Stimulated activated CD8-positive, alpha-beta memory T cell treated with anti-CD3 and anti-CD28 coated beads, Interleukin-12 subunit alpha, Interleukin-12 subunit beta, amount 100 ng/mL, for 24 hours (primary cell): ENCODE results near the gene ARHGEF16.

Experiments
- DNase-seq: peaks from one replicate; pipeline ENCODE4 v3.0.0-alpha.2; 2020; ENCODE audit errors: extremely low read depth

The ARHGEF16 gene

DNA sequence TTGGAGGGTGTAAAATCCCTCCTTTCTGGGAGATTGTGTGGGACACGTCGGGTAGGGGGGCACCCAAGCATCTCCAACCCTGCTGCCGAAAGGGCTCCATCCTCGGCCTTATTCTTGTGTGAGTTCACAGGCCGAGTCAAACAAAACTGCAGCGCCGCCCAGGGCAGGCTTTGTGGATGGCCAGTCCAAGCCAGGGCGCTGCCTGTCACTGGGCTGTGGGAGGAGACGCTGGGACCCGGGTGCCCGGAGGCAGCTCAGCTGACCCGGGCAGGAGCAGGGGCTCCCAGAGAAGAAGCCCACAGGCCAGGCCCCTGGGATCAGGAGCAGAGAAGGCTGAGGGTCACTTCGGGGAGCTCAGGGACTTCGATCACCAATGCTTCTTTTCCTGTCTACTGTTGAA, 31.8 kb upstream of the ARHGEF16 start:
- no peak for DNase-seq

DNA sequence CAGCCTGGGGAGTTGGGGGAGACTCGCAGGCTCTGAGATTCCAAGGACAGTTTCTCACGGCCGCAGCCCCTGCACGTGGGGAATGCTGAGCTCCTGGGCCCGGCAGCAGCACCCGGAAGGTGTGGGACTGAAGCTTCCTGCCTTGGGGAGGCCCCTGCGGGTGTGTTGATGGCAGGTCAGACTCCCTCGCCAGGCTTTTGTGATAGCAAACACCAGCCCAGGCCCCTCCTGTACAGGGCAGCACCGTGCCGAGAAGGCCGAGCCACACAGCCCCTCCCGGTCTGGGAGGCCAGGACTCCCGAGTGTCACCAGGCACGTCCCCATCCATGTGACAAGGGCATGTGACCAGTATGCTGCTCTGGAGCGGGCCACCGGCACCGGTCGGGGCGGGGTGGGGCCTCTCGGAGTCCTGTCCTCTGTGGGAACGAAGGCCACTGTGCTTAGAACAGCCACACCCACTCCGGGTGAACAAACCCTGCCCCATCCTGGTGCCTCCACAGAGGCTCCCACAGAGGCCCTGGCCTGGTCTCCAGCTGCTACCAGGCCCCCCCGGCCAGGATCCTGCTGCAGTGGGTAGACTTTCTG, 31.1 kb upstream of the ARHGEF16 start:
- no peak for DNase-seq

DNA sequence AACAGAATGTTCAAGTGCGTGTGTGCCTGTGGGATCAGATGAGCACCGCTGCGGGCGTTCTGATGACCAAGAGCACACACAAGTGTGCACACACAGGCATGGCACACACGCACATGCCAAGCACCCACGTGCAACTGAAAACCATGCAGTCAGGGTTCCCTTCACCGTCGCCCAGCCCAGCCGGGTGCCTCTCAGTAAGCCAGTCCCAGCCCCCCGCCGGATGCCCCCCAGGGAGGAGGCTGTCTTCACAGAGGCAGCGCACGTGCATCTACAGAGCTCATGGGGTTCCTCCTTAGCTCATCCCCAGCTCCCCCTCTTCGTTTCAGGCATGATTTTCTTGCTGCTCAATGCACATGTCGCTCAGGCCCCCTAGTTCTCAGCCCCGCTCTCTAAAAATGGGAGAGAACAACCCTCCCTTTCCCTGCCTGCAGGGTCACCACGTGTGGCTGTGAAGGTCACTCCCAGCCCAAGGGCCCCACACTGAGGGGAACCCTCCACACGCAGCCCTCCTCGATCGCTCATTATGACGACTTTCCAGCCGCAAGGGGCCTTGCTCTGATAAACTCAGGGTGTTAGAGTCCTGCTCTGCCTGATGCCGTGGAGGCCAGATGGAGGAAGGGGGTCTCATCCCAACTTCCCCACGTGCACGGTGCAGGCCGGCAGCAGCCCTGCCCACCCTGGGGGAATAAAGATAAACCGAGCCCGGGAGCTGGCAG, 30.4 kb upstream of the ARHGEF16 start:
- DNase-seq: no peak

DNA sequence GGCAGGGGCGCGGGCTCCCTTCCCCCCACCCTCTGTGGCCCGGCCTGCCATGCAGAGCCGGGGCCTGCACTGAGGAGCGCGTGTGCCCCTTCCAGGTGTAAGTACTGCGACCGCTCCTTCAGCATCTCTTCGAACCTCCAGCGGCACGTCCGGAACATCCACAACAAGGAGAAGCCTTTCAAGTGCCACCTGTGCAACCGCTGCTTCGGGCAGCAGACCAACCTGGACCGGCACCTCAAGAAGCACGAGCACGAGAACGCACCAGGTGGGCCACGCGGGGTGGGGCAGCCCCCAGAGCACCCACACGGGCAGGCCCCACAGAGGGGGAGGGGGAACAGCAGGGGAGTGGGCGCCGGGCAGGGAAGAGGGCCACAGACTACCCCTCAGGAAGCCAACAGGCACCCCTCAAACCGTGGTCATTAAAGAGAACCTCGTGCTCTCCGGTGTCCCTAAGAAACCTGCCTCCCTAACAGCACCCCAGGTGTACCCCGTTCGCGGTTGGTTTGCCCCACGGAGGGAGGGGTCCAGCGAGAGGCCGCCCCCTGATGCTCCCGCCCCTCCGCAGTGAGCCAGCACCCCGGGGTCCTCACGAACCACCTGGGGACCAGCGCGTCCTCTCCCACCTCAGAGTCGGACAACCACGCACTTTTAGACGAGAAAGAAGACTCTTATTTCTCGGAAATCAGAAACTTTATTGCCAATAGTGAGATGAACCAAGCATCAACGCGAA, 28.8 kb upstream of the ARHGEF16 start:
- no peak for DNase-seq

DNA sequence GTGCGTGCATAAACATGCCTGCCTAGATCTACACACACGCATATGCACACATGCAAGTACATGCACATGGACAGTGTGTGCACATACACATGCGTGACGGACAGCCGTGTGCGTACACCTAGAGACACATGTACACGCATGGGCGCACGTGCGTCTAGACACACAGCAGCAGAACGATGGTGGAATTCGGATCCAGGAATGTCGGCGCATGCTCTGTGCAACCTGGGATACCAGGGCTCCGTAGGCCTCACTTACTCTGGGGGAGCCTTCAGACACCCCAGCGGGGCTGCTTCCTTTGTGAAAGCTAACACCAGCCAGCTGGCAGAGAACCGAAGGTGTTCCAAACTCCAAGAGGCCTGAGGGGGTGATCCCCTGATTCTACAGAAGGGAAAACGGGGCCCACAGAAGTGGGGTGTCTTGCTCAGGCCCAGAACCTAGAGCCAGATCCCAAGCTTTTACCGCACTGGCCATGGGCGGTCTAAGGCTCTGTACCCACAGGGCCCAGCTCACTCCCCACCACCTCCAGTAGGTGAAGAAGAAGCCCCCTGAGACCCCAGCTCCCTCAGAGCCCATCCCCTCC, 27.4 kb upstream of the ARHGEF16 start:
- no peak for DNase-seq

DNA sequence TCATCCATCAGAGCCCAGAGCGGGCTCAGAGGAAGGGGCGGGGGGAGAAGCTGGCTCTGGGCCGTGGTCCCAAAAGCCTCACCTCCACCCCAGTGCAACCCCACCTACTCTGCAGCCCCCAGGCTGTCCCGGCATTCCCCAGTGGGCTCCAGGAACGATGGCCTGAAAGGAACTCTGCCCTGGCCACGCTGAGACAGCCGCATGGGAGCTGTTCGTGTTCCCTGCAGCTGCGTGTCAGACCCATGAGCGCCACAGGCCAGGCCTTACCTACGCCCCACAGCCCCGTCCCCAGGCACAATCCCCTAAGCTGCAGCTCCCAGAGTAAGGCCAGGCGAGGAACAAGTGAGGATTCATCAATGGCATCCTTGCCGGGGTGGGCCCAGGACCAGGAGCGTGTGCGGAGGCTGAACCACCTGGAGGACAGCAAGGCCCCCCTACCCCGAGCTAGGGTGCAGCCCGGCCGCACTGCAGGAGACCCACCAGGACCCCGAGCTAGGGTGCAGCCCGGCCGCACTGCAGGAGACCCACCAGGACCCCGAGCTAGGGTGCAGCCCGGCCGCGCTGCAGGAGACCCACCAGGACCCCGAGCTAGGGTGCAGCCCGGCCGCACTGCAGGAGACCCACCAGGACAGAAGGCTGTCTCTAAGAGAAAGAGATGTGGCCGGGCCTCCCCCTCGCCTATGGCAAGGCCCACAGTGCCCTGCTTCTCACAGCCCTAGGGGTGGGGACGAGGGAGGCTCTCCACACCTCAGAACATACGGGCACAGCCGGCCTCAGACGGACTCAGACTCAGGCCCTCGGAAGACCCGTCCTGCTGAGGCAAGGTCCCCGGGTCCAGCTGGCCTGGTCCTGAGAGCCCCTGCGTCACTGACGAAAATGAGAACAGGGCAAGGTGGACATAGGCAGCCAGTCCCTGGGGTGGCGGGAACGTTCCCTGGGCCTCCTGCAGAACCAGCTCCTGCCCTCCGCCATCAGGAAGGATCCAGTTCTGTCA, 26.5 kb upstream of the ARHGEF16 start:
- DNase-seq: no peak

DNA sequence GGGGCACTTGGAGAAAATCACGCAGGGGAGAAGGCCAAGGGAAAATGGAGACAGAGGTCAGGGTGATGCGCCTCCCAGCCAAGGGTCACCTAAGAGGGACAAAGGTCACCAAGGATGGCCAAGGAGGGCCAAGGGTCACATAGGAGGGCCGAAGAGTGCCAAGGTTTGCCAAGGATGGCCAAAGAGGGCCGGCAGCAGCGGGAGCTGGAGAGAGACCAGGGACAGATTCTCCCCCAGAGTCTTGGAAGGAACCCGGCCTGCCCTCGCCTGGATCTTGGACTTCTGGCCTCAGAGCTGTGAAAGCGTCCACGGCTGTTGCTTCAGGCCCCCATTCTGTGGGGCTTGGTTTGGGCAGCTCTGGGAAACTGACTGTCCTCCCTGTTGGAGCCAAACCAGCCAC, 25.6 kb upstream of the ARHGEF16 start:
- no peak for DNase-seq

DNA sequence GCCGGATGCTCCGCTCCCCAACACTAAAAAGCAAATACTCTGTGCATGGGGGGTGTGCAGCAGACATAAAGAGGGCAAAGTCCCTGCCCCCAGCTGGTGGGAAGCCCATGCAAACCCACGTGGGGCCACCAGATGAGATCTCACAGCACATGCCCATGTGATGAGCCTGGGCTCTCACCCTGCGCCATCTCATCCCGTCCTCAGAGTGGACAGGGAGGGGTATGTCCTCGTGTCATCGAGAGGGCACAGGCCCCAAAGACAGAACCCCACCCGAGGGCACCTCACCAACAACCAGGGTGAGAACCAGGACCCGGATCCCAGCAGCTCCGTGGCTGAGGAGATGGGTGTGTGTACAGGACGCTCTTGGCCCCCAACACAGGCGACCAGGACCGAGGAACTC, 25.1 kb upstream of the ARHGEF16 start:
- no peak for DNase-seq

DNA sequence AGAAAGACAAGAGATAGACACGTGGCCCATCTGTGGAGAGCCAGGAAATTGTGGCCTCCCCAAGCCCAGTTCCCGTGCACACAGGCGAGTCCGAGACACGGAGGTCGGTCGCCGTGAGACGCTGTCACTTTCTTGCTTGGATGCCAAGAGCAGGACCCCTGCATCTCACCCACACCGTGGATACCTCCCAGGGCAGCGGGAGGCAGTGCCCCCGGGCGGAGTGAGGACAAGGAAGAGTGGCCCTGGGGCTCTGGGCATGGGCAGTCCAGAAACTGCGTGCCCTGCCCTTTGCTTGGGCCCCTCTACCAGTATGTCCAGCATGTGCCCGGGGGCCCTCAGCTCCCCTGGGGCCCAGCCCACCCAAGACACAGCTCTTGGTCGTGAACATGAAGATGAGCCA, 24.7 kb upstream of the ARHGEF16 start:
- no peak for DNase-seq

DNA sequence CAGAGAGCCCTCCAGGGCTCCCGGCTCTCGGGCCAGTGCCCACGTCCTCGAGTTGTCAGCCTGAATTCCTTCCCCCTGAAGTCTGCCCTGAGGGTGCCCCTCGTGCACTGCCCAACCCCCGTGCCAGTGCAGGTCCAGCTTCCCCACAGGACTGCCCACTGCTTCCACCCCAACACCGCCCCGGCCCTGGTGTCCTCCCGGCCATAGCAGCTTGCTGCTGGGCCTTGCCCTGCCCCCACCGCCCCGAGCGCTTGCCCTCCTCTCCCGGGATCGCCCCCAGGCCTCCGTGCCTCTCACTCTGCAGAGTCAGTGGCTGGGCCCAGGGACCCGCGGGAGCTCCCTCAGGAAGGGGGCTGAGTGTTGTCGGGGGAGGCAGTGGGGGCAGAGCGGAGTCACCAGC, 24.1 kb upstream of the ARHGEF16 start:
- no peak for DNase-seq

DNA sequence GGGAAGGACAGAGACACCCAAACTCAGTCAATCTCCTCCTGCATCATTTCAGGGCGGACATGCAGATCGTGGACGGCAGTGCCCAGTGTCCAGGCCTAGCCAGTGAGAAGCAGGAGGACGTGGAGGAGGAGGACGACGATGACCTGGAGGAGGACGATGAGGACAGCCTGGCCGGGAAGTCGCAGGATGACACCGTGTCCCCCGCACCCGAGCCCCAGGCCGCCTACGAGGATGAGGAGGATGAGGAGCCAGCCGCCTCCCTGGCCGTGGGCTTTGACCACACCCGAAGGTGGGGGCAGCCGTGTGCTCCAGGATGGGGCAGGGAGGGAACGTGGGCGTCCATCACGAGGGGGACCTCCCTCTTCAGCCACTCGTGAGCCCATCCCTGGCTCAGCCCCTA, 23.6 kb upstream of the ARHGEF16 start:
- DNase-seq: no peak

DNA sequence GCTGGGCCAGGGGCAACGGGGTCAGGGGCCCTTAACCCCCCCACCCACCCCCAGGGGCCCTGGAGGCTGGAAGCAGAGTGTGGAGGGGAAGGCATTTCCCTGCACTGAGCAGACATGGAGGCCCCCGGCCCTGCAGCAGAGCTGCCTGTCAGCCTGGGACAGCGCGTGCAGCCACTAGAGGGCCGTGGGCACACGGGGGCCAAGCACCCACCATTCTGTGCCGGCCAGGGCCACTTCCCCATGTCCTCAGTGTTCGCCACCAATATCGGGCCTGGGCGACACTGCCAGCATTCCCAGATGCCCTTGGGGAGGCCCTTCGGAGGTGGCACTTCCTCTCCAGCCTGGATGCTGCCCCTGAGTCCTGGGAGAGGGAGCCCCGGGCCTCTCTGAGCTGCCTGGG, 23.2 kb upstream of the ARHGEF16 start:
- no peak for DNase-seq

DNA sequence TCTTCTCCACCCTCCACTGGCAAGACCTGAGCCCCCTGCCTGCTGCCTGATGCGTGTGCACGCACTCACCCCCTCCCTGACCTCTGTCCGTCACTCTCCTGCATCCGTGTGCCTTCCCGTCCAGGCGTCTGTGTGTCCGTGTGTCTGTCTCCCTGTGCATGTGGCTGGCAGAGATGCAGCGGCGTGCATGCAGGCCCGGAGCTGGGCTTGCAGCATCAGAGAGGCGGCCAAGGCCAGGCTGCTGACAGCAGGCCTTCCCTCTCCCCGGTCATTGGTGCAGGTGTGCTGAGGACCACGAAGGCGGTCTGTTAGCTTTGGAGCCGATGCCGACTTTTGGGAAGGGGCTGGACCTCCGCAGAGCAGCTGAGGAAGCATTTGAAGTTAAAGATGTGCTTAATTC, 22.8 kb upstream of the ARHGEF16 start:
- no peak for DNase-seq

DNA sequence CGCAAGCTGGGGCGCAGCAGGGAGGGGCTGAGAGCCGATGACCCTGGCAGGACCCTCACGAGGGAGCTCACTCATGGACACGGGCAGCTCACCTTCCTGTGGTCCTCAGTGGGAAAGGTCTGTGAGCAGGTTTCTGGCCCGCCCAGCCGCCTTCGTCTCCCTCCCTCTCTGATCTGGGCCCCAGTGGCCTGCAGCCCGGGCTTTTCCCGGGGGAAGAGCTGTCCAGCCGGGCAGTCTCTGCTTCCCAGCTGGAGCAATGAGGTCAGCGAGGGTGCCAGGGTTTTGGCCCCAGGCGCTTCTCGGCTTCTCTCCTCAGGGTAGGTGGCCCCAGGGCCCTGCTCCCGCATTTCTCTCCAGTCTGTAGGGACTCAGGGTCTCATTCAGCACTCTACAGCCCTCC, 22.2 kb upstream of the ARHGEF16 start:
- no peak for DNase-seq

DNA sequence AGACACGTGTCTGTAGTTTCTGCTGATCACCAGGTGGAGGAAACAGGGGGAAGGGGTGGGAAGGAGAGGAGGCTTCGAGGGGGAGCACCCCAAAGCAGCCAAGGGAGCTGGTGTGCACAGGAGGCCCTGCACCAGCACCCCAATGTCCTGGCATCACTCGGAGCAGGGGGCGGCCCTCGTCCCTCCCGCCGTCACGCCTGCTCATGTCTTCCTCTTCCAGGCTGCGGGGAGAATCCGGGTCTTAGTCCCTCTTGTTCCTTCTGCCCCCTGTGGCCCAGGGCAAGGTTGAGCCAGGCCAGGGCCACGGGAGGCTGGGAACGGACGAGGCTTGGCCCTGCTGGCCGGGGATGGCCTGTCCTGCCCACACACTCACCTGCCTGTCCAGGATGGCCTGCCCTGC, 21.4 kb upstream of the ARHGEF16 start:
- no peak for DNase-seq

DNA sequence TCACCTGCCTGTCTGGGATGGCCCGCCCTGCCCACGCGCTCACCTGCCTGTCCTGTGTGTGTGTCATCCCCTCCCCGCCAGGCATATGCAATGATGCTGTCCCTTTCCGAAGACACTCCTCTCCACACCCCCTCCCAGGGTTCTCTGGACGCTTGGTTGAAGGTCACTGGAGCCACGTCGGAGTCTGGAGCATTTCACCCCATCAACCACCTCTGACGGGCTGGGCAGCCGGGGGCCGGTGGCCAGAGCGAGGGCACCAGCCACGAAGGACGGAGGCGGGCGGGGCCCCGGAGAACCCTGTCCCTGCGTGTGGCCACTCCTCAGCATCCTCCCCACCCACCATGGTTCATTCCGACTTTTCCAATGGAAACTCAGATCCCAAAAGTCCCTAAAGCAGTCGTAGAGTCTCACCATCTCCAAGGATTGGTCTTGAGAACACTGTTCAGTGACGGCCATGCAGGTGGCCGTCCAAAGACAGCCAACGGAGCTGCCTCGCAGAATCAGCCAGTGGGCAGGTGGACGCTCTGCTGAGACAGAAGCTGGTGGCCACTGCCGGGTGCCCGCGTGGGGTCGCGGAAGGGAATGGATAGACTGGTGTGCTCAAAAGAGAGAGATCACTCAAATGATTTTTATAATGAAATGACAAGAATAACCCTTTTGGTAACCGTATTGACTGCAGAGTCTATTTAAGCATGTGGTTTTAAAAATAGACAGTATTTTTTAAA, 20.7 kb upstream of the ARHGEF16 start:
- DNase-seq: no peak

DNA sequence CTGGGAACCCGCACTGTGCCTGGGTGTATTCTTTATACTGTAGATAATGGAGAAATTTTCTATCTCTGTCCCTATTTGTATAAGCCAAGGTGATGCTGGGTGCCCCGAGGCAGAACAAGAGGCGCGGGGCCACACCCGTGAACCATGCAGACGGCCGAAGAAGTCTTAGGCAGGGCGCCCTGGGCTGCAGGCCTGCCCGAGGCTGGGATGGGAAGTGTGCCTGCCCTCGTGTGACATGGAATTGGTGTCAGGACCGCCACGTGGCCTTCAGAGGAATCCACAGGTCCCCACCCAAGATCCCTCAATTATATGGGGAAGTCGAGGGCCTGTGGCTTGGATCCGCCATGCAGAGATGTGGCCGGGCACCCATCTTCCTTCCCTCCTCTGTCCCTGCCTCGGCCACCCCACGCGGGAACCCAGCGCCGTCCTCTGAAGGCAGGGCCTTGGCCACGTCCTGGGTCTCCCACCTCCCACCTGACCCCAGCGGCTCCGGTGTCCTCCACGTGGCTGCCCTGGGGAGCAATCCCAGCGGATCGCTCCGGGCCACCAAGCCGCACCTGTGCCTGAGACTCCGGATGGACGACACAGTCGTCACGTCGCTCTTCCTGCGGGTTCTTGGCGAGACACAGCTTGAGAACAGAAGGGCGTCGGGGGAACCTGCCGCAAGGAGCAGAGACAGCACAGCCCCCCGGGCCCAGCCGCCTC, 19.9 kb upstream of the ARHGEF16 start:
- no peak for DNase-seq

DNA sequence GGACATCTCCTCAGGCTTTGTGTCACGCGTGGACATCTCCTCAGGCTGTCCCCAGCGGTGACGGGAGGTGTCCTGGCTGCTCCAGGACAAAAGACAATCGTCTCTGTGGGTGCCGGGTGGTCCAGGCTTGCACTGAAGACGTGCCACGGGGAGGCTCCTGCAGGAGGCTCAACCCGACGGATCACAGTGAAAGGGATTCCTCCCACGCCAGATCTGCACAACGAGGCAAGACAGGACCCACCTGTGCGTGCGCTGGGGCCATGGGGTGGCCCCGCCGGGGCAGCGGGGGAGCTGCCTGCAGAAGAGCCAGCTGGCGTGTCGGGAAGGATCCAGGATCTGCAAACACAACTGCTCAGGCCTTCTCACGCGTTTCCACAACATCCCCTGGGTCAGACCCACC, 18.8 kb upstream of the ARHGEF16 start:
- no peak for DNase-seq

DNA sequence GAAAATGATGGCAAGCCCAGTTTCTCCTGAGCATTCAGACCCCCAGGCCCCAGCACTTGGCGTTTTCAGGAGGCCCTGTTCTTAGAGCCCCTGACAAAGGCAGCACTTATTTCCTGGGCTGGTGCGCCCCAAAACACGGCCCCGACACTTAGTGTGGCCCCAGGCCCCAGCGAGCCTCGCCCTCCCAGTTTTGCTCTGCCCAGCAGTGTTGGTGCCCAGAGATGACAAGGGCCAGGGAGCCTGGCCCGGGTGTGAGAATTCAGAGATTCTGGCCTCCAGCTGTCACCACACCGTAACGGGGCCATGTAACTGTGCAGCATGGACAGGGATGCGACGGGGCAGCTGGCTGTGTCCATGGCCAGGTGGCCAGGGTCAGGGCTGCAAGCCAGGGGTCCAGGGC, 18.0 kb upstream of the ARHGEF16 start:
- no peak for DNase-seq

DNA sequence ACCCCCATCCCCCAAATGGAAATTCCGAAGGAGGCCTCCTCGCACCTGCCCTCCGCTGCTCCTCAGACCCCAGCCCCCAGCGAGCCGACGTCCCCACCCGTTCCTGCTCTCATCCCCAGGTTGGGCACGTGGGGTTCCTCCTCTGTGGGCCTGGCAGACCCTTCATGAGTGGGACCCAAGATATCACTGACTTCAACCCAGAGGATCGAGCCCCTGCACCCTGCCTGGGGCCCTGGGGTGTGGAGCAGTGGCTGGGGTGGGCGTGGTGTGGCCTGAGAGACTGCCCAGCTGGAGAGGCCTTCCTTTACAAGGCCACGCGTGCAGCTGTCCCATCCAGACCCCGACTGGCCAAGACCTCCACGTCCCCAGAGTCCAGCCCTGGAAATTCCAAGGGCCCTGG, 17.6 kb upstream of the ARHGEF16 start:
- no peak for DNase-seq
